AG20443 (cell line): Measurements from ENCODE around the gene OLFML2B.
A peak's percentile ranks its signal among the peaks of the same experiment; 100 is the strongest.
"Not testable (repeated sequence)": the region's sequence is repeated elsewhere in the genome, so short reads cannot be mapped to it uniquely, and the experiment has no call there.

Source experiments
- DNase-seq: peaks from one replicate; pipeline ENCODE4 v3.0.0; 2012; ENCODE audit warnings: low spot score, mixed read lengths

OLFML2B gene

DNA sequence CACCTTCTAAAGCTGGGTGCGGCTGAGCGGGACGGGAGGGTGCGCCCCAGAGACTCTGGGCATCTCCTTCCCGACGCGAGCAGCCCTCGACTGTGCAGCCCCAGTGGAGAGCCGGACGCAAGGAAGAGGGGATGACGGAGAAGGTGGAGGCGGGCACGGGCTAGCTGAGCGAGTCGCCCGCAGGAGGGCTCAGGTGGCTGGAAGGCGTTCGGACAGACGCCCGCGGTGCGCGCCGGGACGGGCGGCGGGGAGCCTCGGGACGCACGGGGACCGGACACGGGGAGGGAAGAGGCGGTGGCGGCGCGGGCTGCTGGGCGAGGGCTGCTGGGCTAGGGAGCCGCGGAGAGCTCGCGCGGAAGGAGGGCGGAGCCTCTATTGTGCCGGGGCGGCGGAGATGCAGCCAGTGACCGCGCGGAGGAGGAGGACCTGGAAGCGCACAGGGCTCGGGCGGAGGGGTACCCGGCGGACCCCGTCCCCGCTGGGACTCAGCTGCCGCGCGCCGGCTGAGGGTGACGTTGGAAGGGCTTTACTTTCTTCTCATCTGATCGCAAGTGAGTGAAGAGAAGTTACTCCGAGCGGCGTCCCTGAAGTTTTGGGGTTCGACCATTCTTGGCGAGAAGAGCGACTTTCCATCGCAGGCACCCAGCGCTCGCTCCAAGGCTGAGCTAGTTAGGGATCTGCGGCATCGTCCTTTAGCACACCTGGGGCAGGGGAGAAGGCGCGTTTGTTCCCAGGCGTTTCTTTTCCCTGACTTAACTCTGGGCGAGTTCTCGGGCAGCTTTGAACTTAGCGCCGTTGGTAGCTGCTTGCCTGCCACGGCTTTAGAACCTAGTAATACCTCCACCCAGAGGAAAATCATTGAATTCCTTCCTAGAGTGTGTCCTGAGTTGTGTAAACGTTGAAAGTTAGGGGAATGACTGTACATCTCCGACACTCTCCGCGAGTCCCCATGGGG is at the start of gene OLFML2B:
TSS of gene OLFML2B (minus strand) at position 323 of the 955 bp plus-strand sequence. CDS start 439 bp downstream, outside the sequence.
- DNase-seq, result peak; percentile 89

DNA sequence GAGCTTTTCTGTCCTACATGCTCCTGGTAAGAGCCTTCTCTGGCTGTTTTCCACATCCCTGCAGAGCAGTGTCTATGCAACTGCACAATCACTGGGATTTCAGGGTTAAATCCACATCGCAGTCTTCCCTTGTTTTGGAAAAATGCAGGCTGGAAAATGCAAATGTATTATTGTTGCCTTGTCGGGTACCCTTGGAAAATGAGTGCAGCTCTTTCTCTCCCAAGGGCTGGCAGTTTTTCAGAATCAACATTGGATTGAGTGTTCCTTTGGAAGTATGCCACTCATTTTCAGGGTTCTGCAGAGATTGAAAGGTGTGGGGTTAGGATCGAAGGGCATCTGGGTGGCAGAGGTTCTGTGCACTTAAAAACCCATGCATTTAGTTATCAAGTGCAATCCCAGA is 49.1 kb upstream of the OLFML2B start:
- no peak for DNase-seq

DNA sequence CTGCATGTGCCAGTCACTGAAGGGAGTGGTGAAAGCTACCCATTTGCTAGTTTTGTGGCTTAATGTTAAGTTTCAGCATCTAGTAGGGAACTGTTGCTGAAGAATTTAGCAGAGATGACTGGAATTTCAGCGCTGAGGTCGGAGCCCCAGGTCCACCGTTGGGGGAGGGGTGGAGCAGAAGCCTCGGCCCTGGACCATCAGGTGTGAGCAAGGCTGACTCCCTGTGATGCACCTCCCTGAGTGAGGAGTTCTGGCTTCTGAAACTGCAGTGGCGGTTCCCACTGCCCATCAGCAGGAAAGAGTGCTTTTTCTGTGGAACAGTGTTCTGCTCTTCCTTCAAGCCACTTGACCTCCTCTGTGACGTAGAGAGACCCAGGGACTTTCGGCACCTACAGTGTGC is 47.2 kb upstream of the OLFML2B start:
- DNase-seq, result no peak

- no peak for DNase-seq
Measured at GRCh38 chr1:162070094-162070748, 46.6 kb upstream of the OLFML2B start.

DNA sequence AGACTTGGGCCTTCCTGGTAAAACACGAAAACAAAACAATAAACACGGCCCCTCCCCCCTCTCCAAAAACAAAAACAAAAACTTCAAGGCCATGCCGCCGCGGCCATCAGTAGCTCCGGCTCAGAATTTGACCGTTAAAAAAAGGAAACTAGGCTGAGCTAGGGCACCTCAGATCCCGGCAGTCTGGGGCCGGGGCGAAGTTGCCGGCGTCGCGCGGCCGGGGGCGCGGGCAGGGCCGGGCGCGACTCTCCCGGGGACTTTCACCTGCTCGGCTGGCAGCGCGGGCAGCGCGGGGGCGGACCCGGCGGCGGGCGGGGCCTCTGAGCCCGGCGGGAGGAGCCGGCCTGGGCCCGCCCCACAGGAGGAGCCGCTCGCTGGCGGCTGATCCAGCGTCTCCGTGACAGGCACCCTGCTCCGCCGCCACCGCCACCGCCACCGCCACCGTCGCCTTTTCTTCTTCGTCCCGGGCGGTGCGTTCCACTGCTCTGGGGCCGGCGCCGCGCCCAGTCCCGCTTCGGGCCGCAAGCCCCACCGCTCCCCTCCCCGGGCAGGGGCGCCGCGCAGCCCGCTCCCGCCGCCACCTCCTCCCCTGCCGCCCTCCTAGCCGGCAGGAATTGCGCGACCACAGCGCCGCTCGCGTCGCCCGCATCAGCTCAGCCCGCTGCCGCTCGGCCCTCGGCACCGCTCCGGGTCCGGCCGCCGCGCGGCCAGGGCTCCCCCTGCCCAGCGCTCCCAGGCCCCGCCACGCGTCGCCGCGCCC is 45.8 kb upstream of the OLFML2B start, which contains the start of gene NOS1AP:
TSS of gene NOS1AP (plus strand) at position 358 of the 760 bp plus-strand sequence. CDS start 487 bp downstream, outside the sequence.
- peak; percentile 93 for DNase-seq

DNA sequence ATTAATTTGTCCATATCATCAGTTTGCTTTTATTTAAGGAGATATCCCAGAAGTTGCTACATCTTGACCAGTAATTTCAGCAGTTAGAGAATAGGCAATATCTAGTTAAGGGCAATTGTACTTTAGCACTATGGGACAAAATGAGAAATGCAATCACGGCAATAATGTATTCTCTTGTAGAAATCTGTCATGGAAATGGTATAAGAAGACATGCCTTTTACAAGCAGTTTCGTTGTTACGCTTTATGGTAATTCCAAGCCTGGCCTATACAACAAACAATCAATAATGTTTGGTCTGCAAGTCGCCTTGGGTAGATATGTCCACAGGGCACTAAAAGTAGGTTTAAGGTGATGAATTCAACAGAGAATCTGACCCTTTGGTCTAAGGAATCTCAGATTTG is 44.6 kb upstream of the OLFML2B start:
- DNase-seq, result no peak

- DNase-seq, result no peak
Measured at GRCh38 chr1:162067466-162067865, 43.8 kb upstream of the OLFML2B start.

- not testable (repeated sequence) for DNase-seq
Measured at GRCh38 chr1:162066836-162067235, 43.2 kb upstream of the OLFML2B start.

DNA sequence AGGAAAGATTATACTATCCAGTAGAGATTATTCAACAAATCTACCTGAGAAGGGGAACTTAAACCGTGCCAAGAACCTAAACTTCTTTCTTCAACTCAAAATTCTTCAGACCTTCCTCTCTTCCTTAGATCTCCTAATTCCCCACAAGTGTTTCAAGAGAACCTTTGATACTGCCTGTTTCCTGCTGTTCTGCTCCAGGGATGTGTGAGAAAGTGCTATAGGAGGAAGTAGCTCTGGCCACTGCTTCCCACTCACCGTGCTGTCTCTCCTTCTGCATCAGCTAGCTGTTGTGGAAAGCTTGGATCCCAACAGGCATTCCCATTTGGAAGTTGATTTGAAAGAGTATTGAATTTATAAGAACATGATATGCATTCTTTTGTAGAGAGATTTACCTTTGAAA is 41.3 kb upstream of the OLFML2B start:
- no peak for DNase-seq

GRCh38 chr1:162062542-162063015 is 38.9 kb upstream of the OLFML2B start:
- DNase-seq, result no peak

DNA sequence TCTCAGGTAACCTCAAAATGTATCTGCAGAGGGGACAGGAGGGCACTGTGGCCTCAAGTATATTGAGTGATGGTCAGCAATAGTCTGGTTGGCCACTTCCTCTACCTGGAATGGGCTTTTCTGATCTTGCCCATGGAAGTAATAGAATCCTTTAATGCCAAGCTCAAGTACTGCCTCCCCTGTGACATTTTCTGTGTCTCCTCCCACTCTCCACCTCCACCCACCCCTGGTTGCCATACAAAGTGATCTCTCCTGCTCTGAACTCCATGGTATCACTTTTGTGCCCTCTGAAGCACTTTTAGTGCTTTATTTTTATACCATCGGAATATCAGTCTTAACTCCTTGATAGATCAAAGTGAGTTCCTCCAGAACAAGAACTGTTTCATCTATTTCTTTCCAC is 36.6 kb upstream of the OLFML2B start:
- no peak for DNase-seq

- no peak for DNase-seq
Measured at GRCh38 chr1:162059721-162060120, 36.1 kb upstream of the OLFML2B start.

DNA sequence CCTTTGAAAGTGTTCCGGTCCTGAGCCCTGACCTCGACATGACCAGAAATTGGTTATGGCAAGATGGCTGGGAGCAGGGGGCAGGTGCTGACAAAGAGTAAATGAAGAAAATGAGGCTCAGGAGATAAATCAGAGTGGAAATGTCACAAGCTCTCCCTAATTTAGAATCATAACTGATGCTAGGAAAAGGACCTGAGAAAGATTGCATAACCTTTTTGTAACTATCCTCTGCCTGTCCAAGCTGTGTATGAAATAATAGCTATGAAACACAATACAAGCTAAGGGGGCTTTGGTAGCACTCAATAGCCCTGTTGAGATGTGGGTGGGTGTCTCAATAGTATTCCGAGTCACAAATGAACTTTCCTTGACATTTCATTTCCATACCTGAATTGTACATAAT is 32.9 kb upstream of the OLFML2B start:
- no peak for DNase-seq

GRCh38 chr1:162056043-162056442 is 32.4 kb upstream of the OLFML2B start:
- DNase-seq, result peak; percentile 84

DNA sequence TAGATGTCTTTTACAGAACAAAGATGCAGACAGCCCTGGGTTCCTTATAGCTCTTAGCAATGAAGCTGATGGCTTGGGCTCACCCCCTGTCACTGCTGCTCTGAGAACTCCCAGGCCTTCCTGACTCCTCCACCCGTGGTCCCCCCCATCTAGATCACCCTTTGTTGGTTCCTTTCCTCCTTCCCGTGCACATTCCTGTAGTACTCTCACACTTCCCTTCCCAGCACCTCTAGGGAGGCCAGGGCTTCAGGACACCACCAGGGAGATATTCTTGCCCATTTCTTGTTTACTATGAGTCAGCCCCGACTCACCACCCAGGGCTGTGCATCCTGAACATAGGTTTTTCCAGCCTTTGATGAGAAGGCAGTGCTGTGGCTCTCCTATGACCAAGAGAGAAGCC is 31.4 kb upstream of the OLFML2B start:
- peak; percentile 33 for DNase-seq

DNA sequence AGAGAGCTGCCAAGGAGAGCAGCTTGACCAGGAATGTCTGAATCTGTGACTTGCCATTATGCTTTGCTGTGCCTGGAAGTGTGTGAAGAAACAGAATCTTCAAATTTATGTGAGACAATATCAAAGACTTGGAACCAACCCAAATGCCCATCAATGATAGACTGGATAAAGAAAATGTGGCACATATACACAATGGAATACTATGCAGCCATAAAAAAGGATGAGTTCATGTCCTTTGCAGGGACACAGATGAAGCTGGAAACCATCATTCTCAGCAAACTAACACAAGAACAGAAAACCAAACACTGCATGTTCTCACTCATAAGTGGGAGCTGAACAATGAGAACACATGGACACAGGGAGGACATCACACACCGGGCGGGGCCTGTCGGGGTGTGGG is 30.3 kb upstream of the OLFML2B start:
- not testable (repeated sequence) for DNase-seq

- no peak for DNase-seq
Measured at GRCh38 chr1:162046921-162047320, 23.3 kb upstream of the OLFML2B start.

GRCh38 chr1:162042361-162042760 is 18.7 kb upstream of the OLFML2B start:
- no peak for DNase-seq

DNA sequence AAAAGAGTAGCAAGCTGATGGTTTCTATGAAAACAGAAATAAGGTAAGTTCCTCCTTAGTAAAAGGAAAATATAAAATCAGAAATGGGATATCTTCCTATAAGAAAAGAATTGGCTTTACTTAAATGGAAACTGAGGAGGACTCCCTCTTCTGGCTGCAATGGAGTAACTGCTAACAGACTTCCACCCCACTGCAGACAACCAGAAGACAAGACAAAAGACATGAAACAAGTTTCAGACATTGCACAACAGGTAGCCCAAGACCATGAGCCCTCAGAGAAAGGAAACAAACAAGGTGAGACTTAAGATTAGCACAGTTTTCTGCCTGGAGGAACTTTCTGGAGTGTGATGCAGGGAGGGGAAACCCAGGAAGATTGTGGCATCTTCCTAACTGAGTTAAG is 17.0 kb upstream of the OLFML2B start:
- DNase-seq, result peak; percentile 52

GRCh38 chr1:162040001-162040400 is 16.3 kb upstream of the OLFML2B start:
- no peak for DNase-seq

DNA sequence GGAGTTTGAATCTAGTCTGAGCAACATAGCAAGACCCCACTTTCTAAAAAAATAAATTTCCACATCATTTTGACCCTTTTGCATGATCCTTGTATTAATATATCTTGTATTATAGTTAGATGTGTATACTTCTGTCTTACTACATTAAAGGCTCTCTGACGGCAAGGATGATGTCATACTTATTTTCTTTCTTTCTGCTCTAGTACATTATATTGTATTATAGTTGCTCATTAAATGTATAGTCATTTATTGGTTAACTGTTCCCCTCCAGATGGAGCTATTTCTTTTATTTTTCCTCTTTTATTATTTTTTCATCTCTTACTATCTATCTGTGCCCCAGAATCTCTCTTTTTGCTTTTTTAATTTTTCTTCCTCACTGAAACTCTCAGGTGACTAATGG is 15.0 kb upstream of the OLFML2B start:
- no peak for DNase-seq

GRCh38 chr1:162036163-162036562 is 12.5 kb upstream of the OLFML2B start:
- no peak for DNase-seq
